Fibroblast of mammary gland (primary cell): Measurements from ENCODE around the gene MFRP.

ENCODE experiments used
- DNase-seq: peaks from one replicate; pipeline ENCODE4 v3.0.0-alpha.2; 2010; ENCODE audit warnings: low read depth
- H3K4me3 ChIP-seq: 2 replicates; pipeline ENCODE4 v1.5.1; 2011; ENCODE audit warnings: low read depth, mild to moderate bottlenecking, low read length, moderate library complexity; ENCODE audit not compliant: control insufficient read depth
- CTCF ChIP-seq: conservative IDR thresholded peaks from 2 replicates; pipeline ENCODE4 v1.5.1; 2011; ENCODE audit warnings: low read depth, low read length, inconsistent platforms; ENCODE audit not compliant: control insufficient read depth, insufficient read depth

MFRP gene

GRCh38 chr11:119317592-119318239, 28.8 kb downstream of the MFRP start:
- TF ChIP-seq CTCF, result no peak
- no peak for DNase-seq
- H3K4me3 ChIP-seq, result no peak overlapping the region

- no peak for DNase-seq
- peak within 1 kb of the TSS; percentile 13 for H3K4me3 ChIP-seq
- TF ChIP-seq CTCF, result no peak
Observed at GRCh38 chr11:119316729-119317591, 29.5 kb downstream of the MFRP start, which contains the start of gene MCAM. Gene MCAM, minus strand, starts transcription at chr11:119317130. Its CDS starts 29 bp downstream, at chr11:119317101.

- DNase-seq, result no peak
- TF ChIP-seq CTCF, result no peak
- peak overlapping the region; percentile 13 for H3K4me3 ChIP-seq
Observed at GRCh38 chr11:119316016-119316728, 30.3 kb downstream of the MFRP start.

- TF ChIP-seq CTCF, result no peak
- DNase-seq, result no peak
Observed at GRCh38 chr11:119315131-119316015, 31.1 kb downstream of the MFRP start.

GRCh38 chr11:119314726-119315125, 31.8 kb downstream of the MFRP start:
- no peak overlapping the region for H3K4me3 ChIP-seq
- DNase-seq, result no peak
- TF ChIP-seq CTCF, result no peak

More at GRCh38 chr11:119315131-119316015, 31.1 kb downstream of the MFRP start:
- H3K4me3 ChIP-seq, result no peak overlapping the region

GRCh38 chr11:119310682-119311052, 35.8 kb downstream of the MFRP start:
- no peak for DNase-seq
- no peak overlapping the region for H3K4me3 ChIP-seq
- no peak for TF ChIP-seq CTCF
